ENCODE measurements around the gene DBI. TPM values are rescaled to one million over a fixed set of nuclear protein-coding genes. Genes with fewer than 3 reads are reported as not detected.
"Not testable (repeated sequence)": the region's sequence is repeated elsewhere in the genome, so short reads cannot be mapped to it uniquely, and the experiment has no call there.

DBI gene
- total RNA-seq, 2 donors from 2014 or later, result 39.3 to 43.0 TPM

DNA sequence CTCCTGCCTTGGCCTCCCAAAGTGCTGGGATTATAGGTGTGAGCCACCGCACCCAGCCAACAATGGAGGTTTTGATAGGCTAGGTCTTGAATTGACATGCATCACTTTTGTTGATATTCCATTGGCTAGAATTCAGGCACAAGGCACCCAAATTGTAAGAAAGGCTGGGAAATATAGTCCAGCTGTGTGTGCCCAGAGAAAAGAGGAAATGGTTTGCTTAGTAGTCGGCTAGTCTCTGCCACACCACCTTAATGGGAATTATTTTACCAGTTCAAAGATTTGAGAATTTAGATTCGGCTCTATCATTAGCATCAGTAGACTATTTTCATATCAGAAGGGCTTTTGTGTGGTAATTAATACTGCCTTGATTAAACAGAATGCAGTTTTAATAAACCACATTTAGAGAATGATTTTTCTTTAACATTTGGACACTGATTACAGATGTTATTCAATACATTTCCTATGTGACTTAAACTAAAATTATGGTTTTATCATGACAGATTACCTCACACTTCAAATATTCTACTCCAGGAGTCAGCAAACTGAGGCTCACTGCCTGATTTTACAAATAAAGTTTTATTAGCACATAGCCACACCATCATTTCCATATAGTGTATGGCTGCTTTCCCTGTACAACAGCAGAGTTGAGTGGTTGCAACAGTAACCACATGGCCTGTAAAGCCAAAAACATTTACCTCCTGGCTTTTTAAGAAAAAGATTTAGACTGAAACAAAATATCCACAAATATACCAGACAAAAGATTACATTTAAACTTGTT lies 27.4 kb downstream of the DBI start:
- peaks cover 5% of the 10 kb centered on the region for H3K4me1 Mint-ChIP-seq
- peaks cover 29% of the 10 kb centered on the region for H3K27me3 Mint-ChIP-seq
- H3K36me3 Mint-ChIP-seq (ENCODE audit: low read depth), result no peaks in the 10 kb centered on the region
- H3K4me3 Mint-ChIP-seq, result no peak overlapping the region
- no peaks in the 10 kb centered on the region for H3K9me3 ChIP-seq (ENCODE audit: control insufficient read depth, low read length, poor library complexity, severe bottlenecking)
- DNase-seq, result no peak
- H3K27ac Mint-ChIP-seq, result no peak overlapping the region
- ATAC-seq, result no peak

DNA sequence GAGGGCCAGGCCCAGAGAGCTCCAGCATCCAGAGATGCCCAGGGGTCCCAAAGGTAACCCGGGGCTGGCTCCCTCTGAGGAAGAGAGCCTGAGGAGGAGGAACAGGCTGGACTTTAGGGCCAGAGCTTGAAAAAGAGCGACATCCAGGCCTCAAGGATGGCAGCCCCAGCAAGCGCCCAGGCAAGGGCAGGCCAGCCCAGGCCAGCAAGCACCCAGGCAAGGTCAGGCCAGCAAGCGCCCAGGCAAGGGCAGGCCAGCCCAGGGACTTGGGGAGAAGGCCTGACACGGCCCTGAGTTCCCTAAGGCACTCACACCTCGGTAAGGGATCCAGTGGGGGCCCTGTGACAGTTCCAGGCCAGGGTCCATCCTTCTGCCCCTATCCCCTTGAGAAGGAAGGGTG lies 30.4 kb downstream of the DBI start:
- Mint-ChIP-seq H3K27me3 (peaks cover 42% of the 10 kb centered on the region), H3K4me1 (peaks cover 5% of the 10 kb centered on the region), H3K36me3 (ENCODE audit: low read depth) (no peaks in the 10 kb centered on the region), H3K27ac (no peak overlapping the region), H3K4me3 (no peak overlapping the region)
- DNase-seq (no peak), ATAC-seq (no peak)
- no peaks in the 10 kb centered on the region for H3K9me3 ChIP-seq (ENCODE audit: control insufficient read depth, low read length, poor library complexity, severe bottlenecking)

DNA sequence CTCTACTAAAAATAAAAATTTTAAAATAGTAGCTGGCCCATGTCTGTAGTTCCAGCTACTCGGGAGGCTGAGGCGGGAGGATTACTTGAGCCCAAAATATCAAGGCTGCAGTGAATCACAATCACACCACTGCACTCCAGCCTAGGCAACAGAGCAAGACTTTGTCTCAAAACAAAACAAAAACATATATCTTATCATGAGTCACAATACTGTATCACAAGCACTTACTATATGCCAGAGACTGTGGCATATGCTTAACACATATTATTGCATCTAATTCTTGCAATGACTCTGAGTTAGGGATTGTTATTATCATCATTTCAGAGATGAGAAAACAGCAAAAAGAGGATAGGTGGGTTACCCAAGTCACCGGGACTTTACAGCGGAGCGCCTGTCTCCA lies 35.3 kb downstream of the DBI start:
- Mint-ChIP-seq H3K4me1 (peaks cover 3% of the 10 kb centered on the region), H3K4me3 (no peak overlapping the region), H3K36me3 (ENCODE audit: low read depth) (no peaks in the 10 kb centered on the region), H3K27ac (no peak overlapping the region), H3K27me3 (peaks cover 37% of the 10 kb centered on the region)
- no peaks in the 10 kb centered on the region for H3K9me3 ChIP-seq (ENCODE audit: control insufficient read depth, low read length, poor library complexity, severe bottlenecking)
- no peak for DNase-seq
- ATAC-seq, result no peak

- Mint-ChIP-seq H3K27ac (no peak overlapping the region), H3K27me3 (peaks cover 42% of the 10 kb centered on the region), H3K4me3 (no peak overlapping the region), H3K4me1 (peaks cover 3% of the 10 kb centered on the region), H3K36me3 (ENCODE audit: low read depth) (no peaks in the 10 kb centered on the region)
- DNase-seq (no peak), ATAC-seq (no peak)
- H3K9me3 ChIP-seq (ENCODE audit: control insufficient read depth, low read length, poor library complexity, severe bottlenecking), result no peaks in the 10 kb centered on the region
Measured at GRCh38 chr2:119402645-119403560, 36.1 kb downstream of the DBI start.

- H3K27ac Mint-ChIP-seq, result not testable (repeated sequence)
Measured at GRCh38 chr2:119403618-119404017, 36.8 kb downstream of the DBI start.

DNA sequence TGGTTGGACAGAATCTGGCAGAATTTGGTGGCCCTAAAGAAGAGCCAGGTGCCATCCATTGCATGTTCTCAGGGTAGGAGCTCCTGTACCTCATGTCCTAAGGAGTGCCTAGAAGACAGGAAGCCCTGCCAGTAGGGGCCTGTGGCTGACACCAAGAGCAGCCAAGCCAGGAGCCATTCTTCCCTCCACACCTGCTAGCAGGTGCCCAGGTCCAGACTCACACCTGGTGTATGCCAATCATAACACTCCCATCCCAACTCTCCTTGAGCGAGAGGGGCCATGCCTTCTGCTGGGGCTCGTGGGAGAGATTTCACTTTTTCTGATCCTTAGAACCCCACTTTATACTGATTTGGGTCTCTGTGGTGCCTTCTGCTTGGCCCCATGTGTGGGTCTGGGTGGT lies 38.4 kb downstream of the DBI start:
- ATAC-seq (no peak), DNase-seq (no peak)
- H3K4me1 Mint-ChIP-seq, result no peaks in the 10 kb centered on the region
- no peaks in the 10 kb centered on the region for H3K9me3 ChIP-seq (ENCODE audit: control insufficient read depth, low read length, poor library complexity, severe bottlenecking)
- H3K27ac Mint-ChIP-seq, result no peak overlapping the region
- no peaks in the 10 kb centered on the region for H3K36me3 Mint-ChIP-seq (ENCODE audit: low read depth)
- H3K27me3 Mint-ChIP-seq, result peaks cover 31% of the 10 kb centered on the region
- H3K4me3 Mint-ChIP-seq, result no peak overlapping the region

More at GRCh38 chr2:119403618-119404017, 36.8 kb downstream of the DBI start:
- not testable (repeated sequence) for H3K4me3 Mint-ChIP-seq; H3K4me1 Mint-ChIP-seq; ATAC-seq; DNase-seq; H3K36me3 Mint-ChIP-seq (ENCODE audit: low read depth); H3K9me3 ChIP-seq (ENCODE audit: control insufficient read depth, low read length, poor library complexity, severe bottlenecking)
- peaks cover 36% of the 10 kb centered on the region for H3K27me3 Mint-ChIP-seq

- H3K27ac Mint-ChIP-seq, result no peak overlapping the region
- no peaks in the 10 kb centered on the region for H3K9me3 ChIP-seq (ENCODE audit: control insufficient read depth, low read length, poor library complexity, severe bottlenecking)
- peaks cover 30% of the 10 kb centered on the region for H3K27me3 Mint-ChIP-seq
- H3K4me1 Mint-ChIP-seq, result no peaks in the 10 kb centered on the region
- ATAC-seq (no peak), DNase-seq (no peak)
- no peaks in the 10 kb centered on the region for H3K36me3 Mint-ChIP-seq (ENCODE audit: low read depth)
- no peak overlapping the region for H3K4me3 Mint-ChIP-seq
Measured at GRCh38 chr2:119407430-119408220, 40.8 kb downstream of the DBI start.

- DNase-seq (no peak), ATAC-seq (no peak)
- Mint-ChIP-seq H3K4me1 (no peaks in the 10 kb centered on the region), H3K4me3 (no peak overlapping the region), H3K36me3 (ENCODE audit: low read depth) (no peaks in the 10 kb centered on the region), H3K27me3 (peaks cover 31% of the 10 kb centered on the region), H3K27ac (no peak overlapping the region)
- no peaks in the 10 kb centered on the region for H3K9me3 ChIP-seq (ENCODE audit: control insufficient read depth, low read length, poor library complexity, severe bottlenecking)
Measured at GRCh38 chr2:119408221-119408619, 41.4 kb downstream of the DBI start.

GRCh38 chr2:119409506-119409905 lies 42.7 kb downstream of the DBI start:
- Mint-ChIP-seq H3K4me3 (no peak overlapping the region), H3K27ac (no peak overlapping the region), H3K36me3 (ENCODE audit: low read depth) (no peaks in the 10 kb centered on the region), H3K4me1 (no peaks in the 10 kb centered on the region), H3K27me3 (peaks cover 32% of the 10 kb centered on the region)
- no peaks in the 10 kb centered on the region for H3K9me3 ChIP-seq (ENCODE audit: control insufficient read depth, low read length, poor library complexity, severe bottlenecking)
- ATAC-seq, result no peak
- no peak for DNase-seq

DNA sequence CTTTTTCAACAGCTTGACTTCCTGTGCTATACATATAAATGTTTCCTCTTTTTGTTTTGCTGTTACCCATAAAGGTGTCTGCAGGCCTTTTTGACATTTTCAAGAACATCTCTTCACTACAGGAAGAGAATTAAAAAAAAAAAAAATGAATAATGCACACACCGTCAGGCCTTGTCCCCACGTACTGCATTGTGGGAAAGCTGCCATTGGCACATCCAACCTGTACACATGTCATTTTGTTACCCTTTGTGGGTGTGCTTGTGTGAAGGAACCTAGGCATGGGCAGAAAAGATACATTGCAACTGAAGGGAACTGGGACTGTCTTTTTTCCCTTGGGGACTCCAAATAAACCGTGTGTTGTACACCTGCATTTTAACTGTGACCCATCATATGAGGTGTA lies 48.1 kb downstream of the DBI start:
- Mint-ChIP-seq H3K27ac (no peak overlapping the region), H3K4me3 (no peak overlapping the region), H3K36me3 (ENCODE audit: low read depth) (no peaks in the 10 kb centered on the region), H3K4me1 (no peaks in the 10 kb centered on the region), H3K27me3 (peaks cover 53% of the 10 kb centered on the region)
- DNase-seq (no peak), ATAC-seq (no peak)
- no peaks in the 10 kb centered on the region for H3K9me3 ChIP-seq (ENCODE audit: control insufficient read depth, low read length, poor library complexity, severe bottlenecking)

GRCh38 chr2:119415630-119416029 lies 48.9 kb downstream of the DBI start:
- Mint-ChIP-seq H3K27me3 (peaks cover 56% of the 10 kb centered on the region), H3K27ac (no peak overlapping the region), H3K4me1 (no peaks in the 10 kb centered on the region), H3K4me3 (no peak overlapping the region), H3K36me3 (ENCODE audit: low read depth) (no peaks in the 10 kb centered on the region)
- ATAC-seq, result no peak
- DNase-seq, result no peak
- no peaks in the 10 kb centered on the region for H3K9me3 ChIP-seq (ENCODE audit: control insufficient read depth, low read length, poor library complexity, severe bottlenecking)

DNA sequence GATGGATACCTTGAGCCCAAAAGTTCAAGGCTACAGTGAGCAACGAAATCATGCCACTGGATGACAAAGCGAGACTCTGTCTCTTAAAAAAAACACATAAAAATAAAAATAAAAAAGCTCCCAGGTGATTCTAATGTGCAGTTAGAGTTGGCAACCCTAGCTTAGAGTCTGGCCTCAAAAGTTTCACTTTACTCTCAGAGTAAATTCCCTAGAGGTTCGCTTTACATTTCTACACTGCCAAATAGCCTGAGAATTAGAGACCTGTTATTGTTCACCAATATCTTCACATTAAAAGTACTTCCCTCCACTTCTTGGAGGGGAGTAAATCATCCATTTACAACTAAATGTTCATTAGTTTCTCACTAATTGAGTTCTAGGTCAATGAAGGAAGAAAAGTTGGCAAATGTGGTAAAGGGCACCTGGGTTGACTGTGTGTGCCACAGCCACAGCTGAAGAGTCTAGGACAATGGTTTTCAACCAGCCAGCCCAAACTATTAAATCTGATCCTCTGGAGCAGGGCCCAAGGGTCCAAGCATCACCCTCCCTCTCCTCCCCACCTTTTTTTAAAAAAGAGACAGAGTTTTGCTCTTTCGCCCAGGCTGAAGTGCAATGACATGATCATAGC lies 49.6 kb downstream of the DBI start:
- ATAC-seq (no peak), DNase-seq (no peak)
- no peaks in the 10 kb centered on the region for H3K36me3 Mint-ChIP-seq (ENCODE audit: low read depth)
- H3K27me3 Mint-ChIP-seq, result peaks cover 52% of the 10 kb centered on the region
- no peaks in the 10 kb centered on the region for H3K9me3 ChIP-seq (ENCODE audit: control insufficient read depth, low read length, poor library complexity, severe bottlenecking)
- no peak overlapping the region for H3K27ac Mint-ChIP-seq
- H3K4me3 Mint-ChIP-seq, result no peak overlapping the region
- H3K4me1 Mint-ChIP-seq, result no peaks in the 10 kb centered on the region

GRCh38 chr2:119417908-119418307 lies 51.1 kb downstream of the DBI start:
- H3K9me3 ChIP-seq (ENCODE audit: control insufficient read depth, low read length, poor library complexity, severe bottlenecking), result no peaks in the 10 kb centered on the region
- H3K36me3 Mint-ChIP-seq (ENCODE audit: low read depth), result no peaks in the 10 kb centered on the region
- ATAC-seq (no peak), DNase-seq (no peak)
- H3K27me3 Mint-ChIP-seq, result peaks cover 54% of the 10 kb centered on the region
- H3K4me1 Mint-ChIP-seq, result no peaks in the 10 kb centered on the region
- H3K27ac Mint-ChIP-seq, result no peak overlapping the region
- no peak overlapping the region for H3K4me3 Mint-ChIP-seq

All from T-helper 17 cell (primary cell).